ENCODE data around the gene SFTPA2. TPM values are rescaled to one million over a fixed set of nuclear protein-coding genes. Genes with fewer than 3 reads are reported as not detected.
"Not testable (repeated sequence)": the region's sequence is repeated elsewhere in the genome, so short reads cannot be mapped to it uniquely, and the experiment has no call there.

The SFTPA2 gene
- total RNA-seq, 1 experiment from 2014 or later, result 2.8 TPM

DNA sequence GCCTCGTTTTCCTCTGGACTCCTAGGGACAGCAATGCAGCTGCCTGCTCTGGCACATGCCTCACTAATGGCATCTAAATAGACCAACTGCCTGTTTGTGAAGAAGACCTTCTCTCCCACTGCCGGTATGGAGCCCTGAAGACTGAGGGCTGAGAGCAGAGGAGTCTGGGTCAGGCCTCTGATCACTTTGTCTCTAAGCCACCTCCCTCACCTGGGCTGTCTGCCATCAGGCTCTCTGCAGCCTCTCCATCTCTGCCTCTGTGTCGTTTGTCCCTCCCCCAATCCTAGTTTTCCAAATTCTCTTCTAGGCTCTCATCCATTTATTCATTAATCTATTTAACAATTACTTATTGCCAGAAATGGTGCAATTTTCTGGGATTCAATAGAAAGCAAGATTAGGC, 35.3 kb upstream of the SFTPA2 start:
- no peak overlapping the region for H3K27ac ChIP-seq (ENCODE audit: low read length)
- H3K27me3 ChIP-seq (ENCODE audit: control insufficient read depth, insufficient read depth, low read length), result peaks cover 7% of the 10 kb centered on the region
- in situ Hi-C loops (cut with HindIII; ENCODE audit: low pct_unique_long_range_greater_than_20kb, low sequenced_read_pairs), result no loop called here
- no peak overlapping the region for H3K4me3 ChIP-seq (ENCODE audit: low read depth in 2 of 2, low read length in 2 of 2)
- BruUV-seq (replicated peaks), result no TSS peak
- ATAC-seq (no peak), DNase-seq (ENCODE audit: low read depth, low spot score) (no peak)
- intact Hi-C loops (cut with micrococcal nuclease; ENCODE audit: unreplicated experiment), result no loop called here
- CTCF ChIA-PET, result no interaction called here
- no peaks in the 10 kb centered on the region for H3K4me1 ChIP-seq (ENCODE audit: control insufficient read depth, insufficient read depth, low read length)
- no peaks in the 10 kb centered on the region for H3K36me3 ChIP-seq (ENCODE audit: control insufficient read depth, insufficient read depth, low read length)
- POLR2A ChIA-PET, result no interaction called here
- H3K9me3 ChIP-seq (ENCODE audit: control insufficient read depth, insufficient read depth, low read depth, low read length), result peaks cover 7% of the 10 kb centered on the region; the same call in 1 of the 2 replicates
- no peak for TF ChIP-seq POLR2AphosphoS5 (IDR thresholded peaks at IDR 0.05; ENCODE audit: low read depth, low read length)
- TF ChIP-seq, protein P1, sequence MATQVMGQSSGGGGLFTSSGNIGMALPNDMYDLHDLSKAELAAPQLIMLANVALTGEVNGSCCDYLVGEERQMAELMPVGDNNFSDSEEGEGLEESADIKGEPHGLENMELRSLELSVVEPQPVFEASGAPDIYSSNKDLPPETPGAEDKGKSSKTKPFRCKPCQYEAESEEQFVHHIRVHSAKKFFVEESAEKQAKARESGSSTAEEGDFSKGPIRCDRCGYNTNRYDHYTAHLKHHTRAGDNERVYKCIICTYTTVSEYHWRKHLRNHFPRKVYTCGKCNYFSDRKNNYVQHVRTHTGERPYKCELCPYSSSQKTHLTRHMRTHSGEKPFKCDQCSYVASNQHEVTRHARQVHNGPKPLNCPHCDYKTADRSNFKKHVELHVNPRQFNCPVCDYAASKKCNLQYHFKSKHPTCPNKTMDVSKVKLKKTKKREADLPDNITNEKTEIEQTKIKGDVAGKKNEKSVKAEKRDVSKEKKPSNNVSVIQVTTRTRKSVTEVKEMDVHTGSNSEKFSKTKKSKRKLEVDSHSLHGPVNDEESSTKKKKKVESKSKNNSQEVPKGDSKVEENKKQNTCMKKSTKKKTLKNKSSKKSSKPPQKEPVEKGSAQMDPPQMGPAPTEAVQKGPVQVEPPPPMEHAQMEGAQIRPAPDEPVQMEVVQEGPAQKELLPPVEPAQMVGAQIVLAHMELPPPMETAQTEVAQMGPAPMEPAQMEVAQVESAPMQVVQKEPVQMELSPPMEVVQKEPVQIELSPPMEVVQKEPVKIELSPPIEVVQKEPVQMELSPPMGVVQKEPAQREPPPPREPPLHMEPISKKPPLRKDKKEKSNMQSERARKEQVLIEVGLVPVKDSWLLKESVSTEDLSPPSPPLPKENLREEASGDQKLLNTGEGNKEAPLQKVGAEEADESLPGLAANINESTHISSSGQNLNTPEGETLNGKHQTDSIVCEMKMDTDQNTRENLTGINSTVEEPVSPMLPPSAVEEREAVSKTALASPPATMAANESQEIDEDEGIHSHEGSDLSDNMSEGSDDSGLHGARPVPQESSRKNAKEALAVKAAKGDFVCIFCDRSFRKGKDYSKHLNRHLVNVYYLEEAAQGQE (IDR thresholded peaks at IDR 0.05; ENCODE audit: insufficient read depth in 1 of 2, low read depth in 2 of 2, low read length in 1 of 2), result no peak
- TF ChIP-seq, protein P2, sequence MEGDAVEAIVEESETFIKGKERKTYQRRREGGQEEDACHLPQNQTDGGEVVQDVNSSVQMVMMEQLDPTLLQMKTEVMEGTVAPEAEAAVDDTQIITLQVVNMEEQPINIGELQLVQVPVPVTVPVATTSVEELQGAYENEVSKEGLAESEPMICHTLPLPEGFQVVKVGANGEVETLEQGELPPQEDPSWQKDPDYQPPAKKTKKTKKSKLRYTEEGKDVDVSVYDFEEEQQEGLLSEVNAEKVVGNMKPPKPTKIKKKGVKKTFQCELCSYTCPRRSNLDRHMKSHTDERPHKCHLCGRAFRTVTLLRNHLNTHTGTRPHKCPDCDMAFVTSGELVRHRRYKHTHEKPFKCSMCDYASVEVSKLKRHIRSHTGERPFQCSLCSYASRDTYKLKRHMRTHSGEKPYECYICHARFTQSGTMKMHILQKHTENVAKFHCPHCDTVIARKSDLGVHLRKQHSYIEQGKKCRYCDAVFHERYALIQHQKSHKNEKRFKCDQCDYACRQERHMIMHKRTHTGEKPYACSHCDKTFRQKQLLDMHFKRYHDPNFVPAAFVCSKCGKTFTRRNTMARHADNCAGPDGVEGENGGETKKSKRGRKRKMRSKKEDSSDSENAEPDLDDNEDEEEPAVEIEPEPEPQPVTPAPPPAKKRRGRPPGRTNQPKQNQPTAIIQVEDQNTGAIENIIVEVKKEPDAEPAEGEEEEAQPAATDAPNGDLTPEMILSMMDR (IDR thresholded peaks at IDR 0.05), result no peak
- TF ChIP-seq TCF7L2 (IDR thresholded peaks at IDR 0.05; ENCODE audit: low read depth, low read length), result no peak
- no peak for TF ChIP-seq SIN3A (IDR thresholded peaks at IDR 0.05; ENCODE audit: borderline replicate concordance, insufficient read depth, low read depth, low read length)

- H3K27me3 ChIP-seq (ENCODE audit: control insufficient read depth, insufficient read depth, low read length); H3K9me3 ChIP-seq (ENCODE audit: control insufficient read depth, insufficient read depth, low read depth, low read length); in situ Hi-C loops (cut with HindIII; ENCODE audit: low pct_unique_long_range_greater_than_20kb, low sequenced_read_pairs); H3K27ac ChIP-seq (ENCODE audit: low read length); BruUV-seq (replicated peaks); ATAC-seq; CTCF ChIA-PET; POLR2A ChIA-PET; H3K4me1 ChIP-seq (ENCODE audit: control insufficient read depth, insufficient read depth, low read length); H3K36me3 ChIP-seq (ENCODE audit: control insufficient read depth, insufficient read depth, low read length); intact Hi-C loops (cut with micrococcal nuclease; ENCODE audit: unreplicated experiment); H3K4me3 ChIP-seq (ENCODE audit: low read depth in 2 of 2, low read length in 2 of 2); DNase-seq (ENCODE audit: low read depth, low spot score): not testable (repeated sequence)
Observed at GRCh38 chr10:79594565-79594964, 34.4 kb upstream of the SFTPA2 start.

GRCh38 chr10:79593377-79593776, 33.2 kb upstream of the SFTPA2 start:
- H3K4me3 ChIP-seq (ENCODE audit: low read depth in 2 of 2, low read length in 2 of 2), result no peak overlapping the region
- H3K27ac ChIP-seq (ENCODE audit: low read length), result no peak overlapping the region
- intact Hi-C loops (cut with micrococcal nuclease; ENCODE audit: unreplicated experiment), result no loop called here
- no peak for DNase-seq (ENCODE audit: low read depth, low spot score)
- no peaks in the 10 kb centered on the region for H3K36me3 ChIP-seq (ENCODE audit: control insufficient read depth, insufficient read depth, low read length)
- in situ Hi-C loops (cut with HindIII; ENCODE audit: low pct_unique_long_range_greater_than_20kb, low sequenced_read_pairs), result no loop called here
- H3K27me3 ChIP-seq (ENCODE audit: control insufficient read depth, insufficient read depth, low read length), result peaks cover 14% of the 10 kb centered on the region
- H3K9me3 ChIP-seq (ENCODE audit: control insufficient read depth, insufficient read depth, low read depth, low read length), result peaks cover 7% of the 10 kb centered on the region; the same call in 1 of the 2 replicates
- ChIA-PET POLR2A (no interaction called here), CTCF (no interaction called here)
- BruUV-seq (replicated peaks), result no TSS peak
- TF ChIP-seq, protein P2 (IDR thresholded peaks at IDR 0.05), result no peak
- TF ChIP-seq TCF7L2 (IDR thresholded peaks at IDR 0.05; ENCODE audit: low read depth, low read length) (no peak), SIN3A (IDR thresholded peaks at IDR 0.05; ENCODE audit: borderline replicate concordance, insufficient read depth, low read depth, low read length) (no peak), POLR2AphosphoS5 (IDR thresholded peaks at IDR 0.05; ENCODE audit: low read depth, low read length) (no peak)
- TF ChIP-seq, protein P1 (IDR thresholded peaks at IDR 0.05; ENCODE audit: insufficient read depth in 1 of 2, low read depth in 2 of 2, low read length in 1 of 2), result no peak
- H3K4me1 ChIP-seq (ENCODE audit: control insufficient read depth, insufficient read depth, low read length), result no peaks in the 10 kb centered on the region
- ATAC-seq, result no peak
